Duodenal mucosa (tissue), 2 donors: Measurements from ENCODE around the gene MSX1.

ENCODE experiments used
- H3K27ac ChIP-seq: one replicate; pipeline ENCODE4 v1.7.0; 2013; ENCODE audit warnings: low read depth, low read length
- H3K27me3 ChIP-seq, 2 donors: one replicate each; pipeline ENCODE4 v1.7.0; 2013; ENCODE audit warnings: low read length in 2 of 2, control low read depth in 1 of 2; ENCODE audit not compliant: insufficient read depth in 2 of 2, control insufficient read depth in 1 of 2
- H3K36me3 ChIP-seq, 2 donors: one replicate each; pipeline ENCODE4 v1.7.0; 2013; ENCODE audit warnings: low read length in 2 of 2, control low read depth in 1 of 2; ENCODE audit not compliant: insufficient read depth in 2 of 2, control insufficient read depth in 1 of 2
- H3K4me1 ChIP-seq, 2 donors: one replicate each; pipeline ENCODE4 v1.7.0; 2013; ENCODE audit warnings: low read length in 2 of 2, control low read depth in 1 of 2; ENCODE audit not compliant: insufficient read depth in 2 of 2, control insufficient read depth in 1 of 2
- H3K4me3 ChIP-seq, 2 donors: one replicate each; pipeline ENCODE4 v1.7.0; 2013; ENCODE audit warnings: low read length in 2 of 2, low read depth in 1 of 2
- H3K9ac ChIP-seq, 2 donors: one replicate each; pipeline ENCODE4 v1.7.0; 2013; ENCODE audit warnings: low read length in 2 of 2, low read depth in 1 of 2
- H3K9me3 ChIP-seq, 2 donors: one replicate each; pipeline ENCODE4 v1.7.0; 2013; ENCODE audit warnings: low read length in 2 of 2, control low read depth in 1 of 2; ENCODE audit not compliant: control insufficient read depth in 1 of 2

The MSX1 gene

DNA sequence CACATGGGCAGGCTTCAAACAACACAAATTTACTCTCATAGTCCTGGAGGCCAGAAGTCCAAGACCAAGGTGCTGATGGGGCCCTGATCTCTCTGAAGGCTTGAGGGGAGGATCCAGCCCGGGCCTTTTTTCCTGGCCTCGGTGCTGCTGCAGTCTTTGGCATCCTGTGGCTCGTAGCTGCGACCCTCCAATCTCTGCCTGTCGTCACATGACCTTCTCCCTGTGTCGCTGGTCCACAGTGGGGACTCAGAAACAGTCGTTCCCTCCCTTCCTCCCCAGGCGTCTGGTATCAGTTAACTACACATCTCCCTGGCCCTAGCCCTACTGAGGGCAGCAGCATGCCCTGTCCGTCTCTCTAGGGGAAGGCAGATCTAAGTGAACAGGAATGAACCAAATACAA lies 19.1 kb upstream of the MSX1 start:
- H3K4me3 ChIP-seq: no peak overlapping the region
- no peak overlapping the region for H3K9ac ChIP-seq
- no peaks in the 10 kb centered on the region for H3K36me3 ChIP-seq
- H3K27ac ChIP-seq: no peak overlapping the region
- H3K27me3 ChIP-seq: peaks cover 3 to 6% of the 10 kb centered on the region in 2 donors
- no peaks in the 10 kb centered on the region for H3K4me1 ChIP-seq
- peaks cover 0 to 2% of the 10 kb centered on the region in 2 donors for H3K9me3 ChIP-seq

- Histone ChIP-seq H3K27ac (no peak overlapping the region), H3K9me3 (no peaks in the 10 kb centered on the region), H3K27me3 (peaks cover 3 to 6% of the 10 kb centered on the region in 2 donors), H3K4me1 (no peaks in the 10 kb centered on the region), H3K36me3 (no peaks in the 10 kb centered on the region), H3K9ac (no peak overlapping the region), H3K4me3 (no peak overlapping the region)
Observed at GRCh38 chr4:4841156-4841555, 18.3 kb upstream of the MSX1 start.

GRCh38 chr4:4842476-4843441 lies 16.7 kb upstream of the MSX1 start:
- H3K4me1 ChIP-seq: no peaks in the 10 kb centered on the region
- H3K9me3 ChIP-seq: no peaks in the 10 kb centered on the region
- H3K9ac ChIP-seq: no peak overlapping the region
- no peaks in the 10 kb centered on the region for H3K36me3 ChIP-seq
- no peak overlapping the region for H3K4me3 ChIP-seq
- H3K27me3 ChIP-seq: peaks cover 9 to 10% of the 10 kb centered on the region in 2 donors
- H3K27ac ChIP-seq: no peak overlapping the region

- no peak overlapping the region for H3K4me3 ChIP-seq
- no peaks in the 10 kb centered on the region for H3K36me3 ChIP-seq
- no peak overlapping the region for H3K27ac ChIP-seq
- H3K27me3 ChIP-seq: peaks cover 10 to 15% of the 10 kb centered on the region in 2 donors
- no peaks in the 10 kb centered on the region for H3K4me1 ChIP-seq
- no peak overlapping the region for H3K9ac ChIP-seq
- H3K9me3 ChIP-seq: no peaks in the 10 kb centered on the region
Observed at GRCh38 chr4:4843635-4844291, 15.7 kb upstream of the MSX1 start.

DNA sequence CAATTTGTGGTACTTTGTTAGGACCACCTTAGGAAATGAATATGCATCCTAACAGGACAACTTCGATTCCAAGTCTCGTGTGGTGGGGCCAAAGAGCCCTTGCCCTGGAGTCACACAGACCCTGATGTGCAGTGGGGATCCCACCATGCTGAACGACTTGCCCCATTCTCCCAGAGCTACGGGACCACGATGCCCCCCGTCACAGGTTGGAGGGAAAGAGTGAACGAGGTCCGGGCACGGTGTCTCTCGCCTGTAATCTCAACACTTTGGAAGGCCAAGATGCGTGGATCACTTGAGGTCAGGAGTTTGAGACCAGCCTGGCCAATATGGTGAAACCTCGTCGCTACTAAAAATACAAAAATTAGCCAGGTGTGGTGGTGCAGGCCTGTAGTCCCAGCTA lies 14.4 kb upstream of the MSX1 start:
- H3K27me3 ChIP-seq: peaks cover 14 to 15% of the 10 kb centered on the region in 2 donors
- H3K9me3 ChIP-seq: no peaks in the 10 kb centered on the region
- H3K4me1 ChIP-seq: no peaks in the 10 kb centered on the region

DNA sequence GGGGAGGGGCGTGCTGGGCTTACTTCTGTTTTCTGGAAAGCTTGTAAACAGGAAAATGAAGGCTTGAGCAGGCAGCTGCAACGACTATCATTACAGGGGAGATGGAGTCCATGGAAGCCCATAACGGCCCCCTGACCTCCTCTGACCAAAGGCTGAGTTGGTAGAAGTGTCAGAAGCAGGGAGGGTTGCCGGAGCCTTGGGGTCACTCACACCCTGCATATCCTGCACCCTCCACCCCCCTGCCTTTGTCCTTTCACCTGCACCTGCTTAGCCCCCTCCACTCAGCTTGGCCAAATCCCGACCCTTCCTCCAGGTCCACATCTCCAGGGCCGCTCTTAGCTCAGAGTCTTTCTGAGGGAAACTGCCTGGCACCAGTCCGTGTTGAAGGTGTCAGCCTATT lies 12.5 kb upstream of the MSX1 start:
- Histone ChIP-seq H3K36me3 (no peaks in the 10 kb centered on the region), H3K27me3 (peaks cover 28 to 30% of the 10 kb centered on the region in 2 donors), H3K9ac (no peak overlapping the region), H3K4me1 (no peaks in the 10 kb centered on the region), H3K27ac (no peak overlapping the region), H3K9me3 (no peaks in the 10 kb centered on the region), H3K4me3 (no peak overlapping the region)

More for the DNA sequence above, 14.4 kb upstream of the MSX1 start:
- no peak overlapping the region for H3K9ac ChIP-seq
- H3K36me3 ChIP-seq: no peaks in the 10 kb centered on the region
- H3K27ac ChIP-seq: no peak overlapping the region
- H3K4me3 ChIP-seq: no peak overlapping the region

DNA sequence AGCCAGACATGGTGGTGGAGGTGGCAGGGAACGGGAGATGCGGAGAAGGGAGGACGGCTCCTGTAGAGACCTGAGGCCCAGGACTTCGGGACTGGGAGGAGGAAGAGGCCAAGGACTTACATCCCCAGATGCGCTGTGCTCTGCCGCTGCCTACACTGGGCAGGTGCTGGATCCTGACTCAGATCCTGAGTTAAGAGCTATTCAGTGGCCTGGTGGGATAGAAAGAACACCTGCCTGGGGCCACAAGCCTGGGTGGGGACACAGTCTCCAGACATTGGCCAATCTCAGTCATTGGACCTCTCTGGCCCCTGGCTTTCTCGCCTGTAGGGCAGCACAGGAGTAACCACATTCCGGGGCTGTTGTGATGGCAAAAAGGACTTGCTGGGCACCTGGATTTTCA lies 10.9 kb upstream of the MSX1 start:
- H3K27ac ChIP-seq: no peak overlapping the region
- H3K36me3 ChIP-seq: no peaks in the 10 kb centered on the region
- H3K4me3 ChIP-seq: no peak overlapping the region
- H3K4me1 ChIP-seq: peaks cover 5 to 8% of the 10 kb centered on the region in 2 donors
- peaks cover 43 to 45% of the 10 kb centered on the region in 2 donors for H3K27me3 ChIP-seq
- H3K9me3 ChIP-seq: no peaks in the 10 kb centered on the region
- no peak overlapping the region for H3K9ac ChIP-seq

DNA sequence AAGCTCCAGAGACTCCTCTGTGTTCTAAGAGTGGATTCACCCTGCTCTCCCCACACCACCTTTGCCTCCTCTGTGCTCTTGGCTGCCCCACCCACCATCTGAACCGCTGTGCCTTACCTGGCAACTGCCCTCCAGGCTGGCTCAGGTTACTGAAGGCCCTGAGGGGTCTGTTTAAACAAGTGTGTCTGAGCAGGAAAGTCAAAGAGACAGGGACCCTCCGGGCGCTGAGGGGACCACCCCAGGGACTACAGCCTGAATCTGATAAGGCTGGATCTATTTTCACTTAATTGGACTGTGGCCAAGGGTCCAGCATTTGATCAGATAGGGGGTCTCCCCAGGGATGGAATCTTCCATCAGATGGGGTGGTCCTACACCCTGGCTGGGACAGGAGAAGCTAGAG lies 10.4 kb upstream of the MSX1 start:
- Histone ChIP-seq H3K4me1 (peaks cover 5 to 9% of the 10 kb centered on the region in 2 donors), H3K27me3 (peaks cover 48 to 51% of the 10 kb centered on the region in 2 donors), H3K4me3 (no peak overlapping the region), H3K9me3 (no peaks in the 10 kb centered on the region), H3K36me3 (no peaks in the 10 kb centered on the region), H3K9ac (no peak overlapping the region), H3K27ac (no peak overlapping the region)

DNA sequence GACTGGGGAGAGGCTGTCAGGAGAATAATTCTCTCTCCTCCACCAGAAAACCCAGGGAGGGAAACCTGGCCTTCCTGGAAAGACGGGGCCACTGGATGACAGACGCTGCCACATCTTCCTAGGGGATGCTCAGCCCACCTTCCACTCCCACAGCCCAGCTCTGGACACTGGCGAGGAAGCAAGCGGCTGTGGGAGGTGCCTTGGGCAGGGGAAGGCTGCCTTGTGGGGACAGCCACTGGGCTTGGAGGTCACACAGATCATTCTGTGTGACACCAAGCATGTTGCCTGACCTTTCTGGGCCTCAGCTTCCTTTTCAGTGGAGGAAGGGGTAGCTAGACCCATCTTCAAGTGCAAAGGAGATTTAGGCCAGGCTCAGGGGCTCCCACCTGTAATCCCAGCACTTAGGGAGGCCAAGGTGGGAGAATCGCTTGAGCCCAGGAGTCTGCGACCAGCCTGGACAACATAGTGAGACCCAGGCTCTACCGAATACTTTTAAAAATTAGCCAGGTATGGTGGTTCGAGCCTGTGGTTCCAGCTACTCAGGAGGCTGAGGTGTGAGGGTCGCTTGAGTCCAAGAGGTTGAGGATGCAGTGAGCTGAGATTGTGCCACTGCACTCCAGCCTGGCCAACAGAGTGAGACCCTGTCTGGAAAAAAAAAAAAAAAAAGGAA lies 9.8 kb upstream of the MSX1 start:
- Histone ChIP-seq H3K4me3 (no peak overlapping the region), H3K9ac (no peak overlapping the region), H3K36me3 (no peaks in the 10 kb centered on the region), H3K27me3 (peaks cover 53 to 55% of the 10 kb centered on the region in 2 donors), H3K27ac (no peak overlapping the region), H3K9me3 (no peaks in the 10 kb centered on the region), H3K4me1 (peaks cover 5 to 9% of the 10 kb centered on the region in 2 donors)

- Histone ChIP-seq H3K27ac (no peak overlapping the region), H3K4me3 (no peak overlapping the region), H3K9ac (no peak overlapping the region), H3K36me3 (no peaks in the 10 kb centered on the region), H3K9me3 (no peaks in the 10 kb centered on the region), H3K4me1 (peaks cover 5 to 9% of the 10 kb centered on the region in 2 donors), H3K27me3 (peaks cover 64 to 68% of the 10 kb centered on the region in 2 donors)
Observed at GRCh38 chr4:4851081-4851480, 8.4 kb upstream of the MSX1 start.
